ENCODE measurements around the gene NEK8.
"Not testable (repeated sequence)": the region's sequence is repeated elsewhere in the genome, so short reads cannot be mapped to it uniquely, and the experiment has no call there.

The NEK8 gene

GRCh38 chr17:28710861-28711722, 17.5 kb upstream of the NEK8 start:
- DNase-seq = peak; percentile 41

GRCh38 chr17:28711723-28712031, 16.9 kb upstream of the NEK8 start, which contains the start of gene PROCA1:
Gene PROCA1, minus strand, starts transcription at chr17:28711888. Its CDS starts 228 bp downstream, at chr17:28711660.
- DNase-seq = no peak

GRCh38 chr17:28712032-28712704, 16.4 kb upstream of the NEK8 start:
- no peak for DNase-seq

GRCh38 chr17:28712705-28713415, 15.7 kb upstream of the NEK8 start:
- no peak for DNase-seq

- DNase-seq = no peak
These were observed 14.3 kb upstream of the NEK8 start for GRCh38 chr17:28714281-28714680.

GRCh38 chr17:28715217-28715616, 13.4 kb upstream of the NEK8 start:
- DNase-seq = no peak

- DNase-seq = no peak
These were observed 11.6 kb upstream of the NEK8 start for GRCh38 chr17:28716740-28717577.

GRCh38 chr17:28717578-28718332, 10.8 kb upstream of the NEK8 start, which contains the start of gene RAB34:
Gene RAB34, minus strand, starts transcription at chr17:28717868. Its CDS starts 602 bp downstream, at chr17:28717266.
- no peak for DNase-seq

GRCh38 chr17:28718333-28719020, 10.1 kb upstream of the NEK8 start:
- DNase-seq = no peak

- no peak for DNase-seq
These were observed 9.6 kb upstream of the NEK8 start for GRCh38 chr17:28719021-28719433.

GRCh38 chr17:28720247-28720996, 8.2 kb upstream of the NEK8 start:
- DNase-seq = peak; percentile 23

- DNase-seq = not testable (repeated sequence)
These were observed 7.6 kb upstream of the NEK8 start for GRCh38 chr17:28720997-28721329.

- DNase-seq = no peak
These were observed 6.0 kb upstream of the NEK8 start for GRCh38 chr17:28722417-28723158.

GRCh38 chr17:28723159-28723835, 5.3 kb upstream of the NEK8 start:
- no peak for DNase-seq

GRCh38 chr17:28723836-28724499, 4.6 kb upstream of the NEK8 start:
- DNase-seq = not testable (repeated sequence)

- no peak for DNase-seq
These were observed 4.0 kb upstream of the NEK8 start for GRCh38 chr17:28724500-28725165.

- DNase-seq = no peak
These were observed 3.4 kb upstream of the NEK8 start for GRCh38 chr17:28725166-28725659.

All from NK-92 treated with Interleukin-12 subunit alpha and Interleukin-12 subunit beta, amount 100 ng/mL, for 24 hours (cell line).